ENCODE measurements around the gene TCF4. TPM values are rescaled to one million over a fixed set of nuclear protein-coding genes. Genes with fewer than 3 reads are reported as not detected.

Gene TCF4
- total RNA-seq, 1 experiment from 2014 or later = 2.3 TPM

- Histone ChIP-seq H3K4me1 (ENCODE audit: control insufficient read depth, insufficient read depth, low read length) (no peaks in the 10 kb centered on the region), H3K4me3 (ENCODE audit: low read depth in 2 of 2, low read length in 2 of 2) (no peak overlapping the region), H3K27me3 (ENCODE audit: control insufficient read depth, insufficient read depth, low read length) (no peaks in the 10 kb centered on the region), H3K36me3 (ENCODE audit: control insufficient read depth, insufficient read depth, low read length) (no peaks in the 10 kb centered on the region), H3K9me3 (ENCODE audit: control insufficient read depth, insufficient read depth, low read depth, low read length) (no peaks in the 10 kb centered on the region), H3K27ac (ENCODE audit: low read length) (no peak overlapping the region)
- BruUV-seq (replicated peaks) = no TSS peak
- DNase-seq (ENCODE audit: low read depth, low spot score) (no peak), ATAC-seq (no peak)
- intact Hi-C loops (cut with micrococcal nuclease; ENCODE audit: unreplicated experiment) (no loop called here), in situ Hi-C loops (cut with HindIII; ENCODE audit: low pct_unique_long_range_greater_than_20kb, low sequenced_read_pairs) (no loop called here)
- CTCF ChIA-PET = no interaction called here
- TF ChIP-seq TCF7L2 (IDR thresholded peaks at IDR 0.05; ENCODE audit: low read depth, low read length) = no peak
- TF ChIP-seq, protein P1, sequence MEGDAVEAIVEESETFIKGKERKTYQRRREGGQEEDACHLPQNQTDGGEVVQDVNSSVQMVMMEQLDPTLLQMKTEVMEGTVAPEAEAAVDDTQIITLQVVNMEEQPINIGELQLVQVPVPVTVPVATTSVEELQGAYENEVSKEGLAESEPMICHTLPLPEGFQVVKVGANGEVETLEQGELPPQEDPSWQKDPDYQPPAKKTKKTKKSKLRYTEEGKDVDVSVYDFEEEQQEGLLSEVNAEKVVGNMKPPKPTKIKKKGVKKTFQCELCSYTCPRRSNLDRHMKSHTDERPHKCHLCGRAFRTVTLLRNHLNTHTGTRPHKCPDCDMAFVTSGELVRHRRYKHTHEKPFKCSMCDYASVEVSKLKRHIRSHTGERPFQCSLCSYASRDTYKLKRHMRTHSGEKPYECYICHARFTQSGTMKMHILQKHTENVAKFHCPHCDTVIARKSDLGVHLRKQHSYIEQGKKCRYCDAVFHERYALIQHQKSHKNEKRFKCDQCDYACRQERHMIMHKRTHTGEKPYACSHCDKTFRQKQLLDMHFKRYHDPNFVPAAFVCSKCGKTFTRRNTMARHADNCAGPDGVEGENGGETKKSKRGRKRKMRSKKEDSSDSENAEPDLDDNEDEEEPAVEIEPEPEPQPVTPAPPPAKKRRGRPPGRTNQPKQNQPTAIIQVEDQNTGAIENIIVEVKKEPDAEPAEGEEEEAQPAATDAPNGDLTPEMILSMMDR (IDR thresholded peaks at IDR 0.05) = no peak
- POLR2A ChIA-PET = interaction anchor here (0.6 kb wide), 1 partner anchor 87 kb away, joined by 3 read pairs; no protein-coding TSS in a partner anchor
These were observed 47.4 kb upstream of the TCF4 start for GRCh38 chr18:55635439-55635838.

DNA sequence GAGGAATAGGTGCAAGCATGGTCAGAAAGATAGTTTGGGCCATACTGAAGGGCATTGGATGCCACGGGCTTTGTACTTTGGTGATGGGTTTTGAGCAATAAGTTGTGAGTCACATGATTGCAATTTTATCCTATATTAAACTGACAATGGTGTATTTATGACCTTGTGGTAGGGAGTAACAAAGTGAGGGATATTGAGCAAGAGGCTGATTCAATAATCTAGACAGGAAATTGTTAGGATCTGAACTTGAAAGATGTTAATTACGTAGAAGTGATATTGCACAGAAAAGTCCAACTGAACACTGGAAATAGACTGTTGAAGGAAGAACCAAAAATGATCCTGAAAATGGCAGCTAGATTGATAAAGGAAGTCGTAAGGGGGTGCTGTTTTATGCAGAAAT is 46.6 kb upstream of the TCF4 start:
- BruUV-seq (replicated peaks) = no TSS peak
- in situ Hi-C loops (cut with HindIII; ENCODE audit: low pct_unique_long_range_greater_than_20kb, low sequenced_read_pairs) = no loop called here
- POLR2A ChIA-PET = no interaction called here
- DNase-seq (ENCODE audit: low read depth, low spot score) (no peak), ATAC-seq (no peak)
- Histone ChIP-seq H3K4me3 (ENCODE audit: low read depth in 2 of 2, low read length in 2 of 2) (no peak overlapping the region), H3K27me3 (ENCODE audit: control insufficient read depth, insufficient read depth, low read length) (no peaks in the 10 kb centered on the region), H3K4me1 (ENCODE audit: control insufficient read depth, insufficient read depth, low read length) (no peaks in the 10 kb centered on the region), H3K27ac (ENCODE audit: low read length) (no peak overlapping the region), H3K9me3 (ENCODE audit: control insufficient read depth, insufficient read depth, low read depth, low read length) (no peaks in the 10 kb centered on the region), H3K36me3 (ENCODE audit: control insufficient read depth, insufficient read depth, low read length) (no peaks in the 10 kb centered on the region)
- CTCF ChIA-PET = no interaction called here
- TF ChIP-seq, protein P2, sequence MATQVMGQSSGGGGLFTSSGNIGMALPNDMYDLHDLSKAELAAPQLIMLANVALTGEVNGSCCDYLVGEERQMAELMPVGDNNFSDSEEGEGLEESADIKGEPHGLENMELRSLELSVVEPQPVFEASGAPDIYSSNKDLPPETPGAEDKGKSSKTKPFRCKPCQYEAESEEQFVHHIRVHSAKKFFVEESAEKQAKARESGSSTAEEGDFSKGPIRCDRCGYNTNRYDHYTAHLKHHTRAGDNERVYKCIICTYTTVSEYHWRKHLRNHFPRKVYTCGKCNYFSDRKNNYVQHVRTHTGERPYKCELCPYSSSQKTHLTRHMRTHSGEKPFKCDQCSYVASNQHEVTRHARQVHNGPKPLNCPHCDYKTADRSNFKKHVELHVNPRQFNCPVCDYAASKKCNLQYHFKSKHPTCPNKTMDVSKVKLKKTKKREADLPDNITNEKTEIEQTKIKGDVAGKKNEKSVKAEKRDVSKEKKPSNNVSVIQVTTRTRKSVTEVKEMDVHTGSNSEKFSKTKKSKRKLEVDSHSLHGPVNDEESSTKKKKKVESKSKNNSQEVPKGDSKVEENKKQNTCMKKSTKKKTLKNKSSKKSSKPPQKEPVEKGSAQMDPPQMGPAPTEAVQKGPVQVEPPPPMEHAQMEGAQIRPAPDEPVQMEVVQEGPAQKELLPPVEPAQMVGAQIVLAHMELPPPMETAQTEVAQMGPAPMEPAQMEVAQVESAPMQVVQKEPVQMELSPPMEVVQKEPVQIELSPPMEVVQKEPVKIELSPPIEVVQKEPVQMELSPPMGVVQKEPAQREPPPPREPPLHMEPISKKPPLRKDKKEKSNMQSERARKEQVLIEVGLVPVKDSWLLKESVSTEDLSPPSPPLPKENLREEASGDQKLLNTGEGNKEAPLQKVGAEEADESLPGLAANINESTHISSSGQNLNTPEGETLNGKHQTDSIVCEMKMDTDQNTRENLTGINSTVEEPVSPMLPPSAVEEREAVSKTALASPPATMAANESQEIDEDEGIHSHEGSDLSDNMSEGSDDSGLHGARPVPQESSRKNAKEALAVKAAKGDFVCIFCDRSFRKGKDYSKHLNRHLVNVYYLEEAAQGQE (IDR thresholded peaks at IDR 0.05; ENCODE audit: insufficient read depth in 1 of 2, low read depth in 2 of 2, low read length in 1 of 2) = no peak
- TF ChIP-seq, protein P1 (IDR thresholded peaks at IDR 0.05) = no peak
- TF ChIP-seq POLR2AphosphoS5 (IDR thresholded peaks at IDR 0.05; ENCODE audit: low read depth, low read length) (no peak), TCF7L2 (IDR thresholded peaks at IDR 0.05; ENCODE audit: low read depth, low read length) (no peak), SIN3A (IDR thresholded peaks at IDR 0.05; ENCODE audit: borderline replicate concordance, insufficient read depth, low read depth, low read length) (no peak)
- intact Hi-C loops (cut with micrococcal nuclease; ENCODE audit: unreplicated experiment) = no loop called here

DNA sequence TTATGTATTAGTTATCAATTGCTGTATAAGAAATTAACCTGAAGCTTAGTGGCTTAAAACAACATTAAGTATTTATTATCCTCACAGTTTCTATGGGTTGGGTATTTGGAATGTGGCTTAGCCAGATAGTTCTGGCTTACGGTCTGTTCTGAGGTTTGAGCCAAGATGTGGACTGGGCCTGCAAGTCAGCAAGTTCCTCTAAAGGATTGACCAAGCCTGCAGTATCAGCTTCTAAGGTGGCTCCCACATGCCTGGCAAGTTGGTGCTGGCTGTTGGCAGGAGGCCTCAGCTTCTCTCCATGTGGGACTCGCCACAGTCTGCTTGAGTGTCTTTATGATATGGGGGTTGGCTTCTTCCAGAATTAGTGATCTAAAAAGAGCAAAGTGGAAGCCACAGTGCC is 45.0 kb upstream of the TCF4 start:
- H3K36me3 ChIP-seq (ENCODE audit: control insufficient read depth, insufficient read depth, low read length) = no peaks in the 10 kb centered on the region
- no peak for TF ChIP-seq POLR2AphosphoS5 (IDR thresholded peaks at IDR 0.05; ENCODE audit: low read depth, low read length)
- no peak for TF ChIP-seq TCF7L2 (IDR thresholded peaks at IDR 0.05; ENCODE audit: low read depth, low read length)
- TF ChIP-seq, protein P2 (IDR thresholded peaks at IDR 0.05; ENCODE audit: insufficient read depth in 1 of 2, low read depth in 2 of 2, low read length in 1 of 2) = no peak
- TF ChIP-seq SIN3A (IDR thresholded peaks at IDR 0.05; ENCODE audit: borderline replicate concordance, insufficient read depth, low read depth, low read length) = no peak
- TF ChIP-seq, protein P1 (IDR thresholded peaks at IDR 0.05) = no peak
- ChIA-PET CTCF (no interaction called here), POLR2A (no interaction called here)
- intact Hi-C loops (cut with micrococcal nuclease; ENCODE audit: unreplicated experiment) = no loop called here
- H3K4me3 ChIP-seq (ENCODE audit: low read depth in 2 of 2, low read length in 2 of 2) = no peak overlapping the region
- BruUV-seq (replicated peaks) = no TSS peak
- in situ Hi-C loops (cut with HindIII; ENCODE audit: low pct_unique_long_range_greater_than_20kb, low sequenced_read_pairs) = no loop called here
- no peaks in the 10 kb centered on the region for H3K4me1 ChIP-seq (ENCODE audit: control insufficient read depth, insufficient read depth, low read length)
- H3K27me3 ChIP-seq (ENCODE audit: control insufficient read depth, insufficient read depth, low read length) = no peaks in the 10 kb centered on the region
- H3K9me3 ChIP-seq (ENCODE audit: control insufficient read depth, insufficient read depth, low read depth, low read length) = no peaks in the 10 kb centered on the region
- H3K27ac ChIP-seq (ENCODE audit: low read length) = no peak overlapping the region
- ATAC-seq (no peak), DNase-seq (ENCODE audit: low read depth, low spot score) (no peak)

Data from Panc1 (cell line).